Progenitor cell of endocrine pancreas (in vitro differentiated cells): ENCODE data around the gene RNF126. TPM values are rescaled to one million over a fixed set of nuclear protein-coding genes. Genes with fewer than 3 reads are reported as not detected.

ENCODE experiments used
- DNase-seq: peaks from one replicate; pipeline ENCODE4 v3.0.0; 2021; ENCODE audit warnings: low spot score; ENCODE audit not compliant: unreplicated experiment
- H3K27ac Mint-ChIP-seq: 2 replicates; pipeline ENCODE4 v1.8.0; 2021; ENCODE audit warnings: mild to moderate bottlenecking, moderate library complexity, mixed read lengths
- H3K27me3 Mint-ChIP-seq: 2 replicates; pipeline ENCODE4 v1.8.0; 2021; ENCODE audit warnings: mixed read lengths
- H3K36me3 Mint-ChIP-seq: 2 replicates; pipeline ENCODE4 v1.8.0; 2022; ENCODE audit warnings: mixed read lengths; ENCODE audit not compliant: insufficient read depth
- H3K4me1 Mint-ChIP-seq: 2 replicates; pipeline ENCODE4 v1.8.0; 2021; ENCODE audit warnings: low read depth, mixed read lengths
- H3K4me3 Mint-ChIP-seq: 2 replicates; pipeline ENCODE4 v1.8.0; 2021; ENCODE audit warnings: low read depth, mild to moderate bottlenecking, moderate library complexity, mixed read lengths
- H3K9me3 Mint-ChIP-seq: 2 replicates; pipeline ENCODE4 v1.8.0; 2021; ENCODE audit warnings: low read depth, mixed read lengths
- total RNA-seq: library from RNA; stranded (reverse); gene quantifications from 2 replicates; pipeline ENCODE4 v1.2.1, GENCODE V29; 2021
- TF ChIP-seq, protein P1 (sequence below): fragments of 200-600 bp; sonication (generic); IDR thresholded peaks from one replicate; pipeline ENCODE4 v1.5.0; 2021; ENCODE audit warnings: antibody characterized with exemption, mild to moderate bottlenecking; ENCODE audit not compliant: unreplicated experiment

Gene RNF126
- total RNA-seq, 1 donor from 2014 or later: 37.3 TPM

DNA sequence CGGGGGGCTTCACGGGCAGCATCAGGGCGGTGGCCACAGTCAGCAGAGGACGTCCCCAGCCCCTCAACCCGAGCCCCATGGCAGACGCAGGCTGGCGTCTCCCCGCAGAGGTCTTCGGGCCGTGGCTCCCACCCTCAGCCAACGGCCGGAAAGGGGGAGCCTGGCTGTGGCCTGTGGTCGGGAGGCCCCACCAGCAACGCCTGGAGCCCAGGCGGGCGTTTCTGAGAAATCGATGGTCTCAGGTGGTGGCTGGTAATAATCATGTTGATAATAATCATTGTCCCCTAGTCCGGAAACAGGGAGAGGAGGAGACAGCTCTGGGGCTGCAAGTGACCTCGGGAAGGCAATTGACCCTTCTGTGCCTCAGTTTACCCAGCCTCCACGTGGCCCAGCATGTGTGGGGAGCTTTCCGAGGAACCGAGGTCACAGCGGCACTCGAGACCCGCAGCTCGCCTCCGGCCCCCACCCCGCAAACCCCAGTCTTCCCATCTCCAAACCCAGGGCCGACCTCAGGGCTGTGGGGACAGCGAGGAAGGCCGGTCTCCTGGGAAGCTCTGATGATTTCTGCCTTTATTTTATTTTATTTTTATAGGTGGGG lies 32.4 kb upstream of the RNF126 start, which contains the start of gene PRSS57:
TSS of gene PRSS57 (minus strand) at position 101 of the 598 bp plus-strand sequence. CDS start at position 79, 22 bp downstream.
- no peaks in the 10 kb centered on the region for H3K36me3 Mint-ChIP-seq
- TF ChIP-seq, protein P1, sequence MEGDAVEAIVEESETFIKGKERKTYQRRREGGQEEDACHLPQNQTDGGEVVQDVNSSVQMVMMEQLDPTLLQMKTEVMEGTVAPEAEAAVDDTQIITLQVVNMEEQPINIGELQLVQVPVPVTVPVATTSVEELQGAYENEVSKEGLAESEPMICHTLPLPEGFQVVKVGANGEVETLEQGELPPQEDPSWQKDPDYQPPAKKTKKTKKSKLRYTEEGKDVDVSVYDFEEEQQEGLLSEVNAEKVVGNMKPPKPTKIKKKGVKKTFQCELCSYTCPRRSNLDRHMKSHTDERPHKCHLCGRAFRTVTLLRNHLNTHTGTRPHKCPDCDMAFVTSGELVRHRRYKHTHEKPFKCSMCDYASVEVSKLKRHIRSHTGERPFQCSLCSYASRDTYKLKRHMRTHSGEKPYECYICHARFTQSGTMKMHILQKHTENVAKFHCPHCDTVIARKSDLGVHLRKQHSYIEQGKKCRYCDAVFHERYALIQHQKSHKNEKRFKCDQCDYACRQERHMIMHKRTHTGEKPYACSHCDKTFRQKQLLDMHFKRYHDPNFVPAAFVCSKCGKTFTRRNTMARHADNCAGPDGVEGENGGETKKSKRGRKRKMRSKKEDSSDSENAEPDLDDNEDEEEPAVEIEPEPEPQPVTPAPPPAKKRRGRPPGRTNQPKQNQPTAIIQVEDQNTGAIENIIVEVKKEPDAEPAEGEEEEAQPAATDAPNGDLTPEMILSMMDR: no peak
- no peaks in the 10 kb centered on the region for H3K27me3 Mint-ChIP-seq
- no peak for DNase-seq
- H3K9me3 Mint-ChIP-seq: no peaks in the 10 kb centered on the region
- H3K27ac Mint-ChIP-seq: no peak within 1 kb of the TSS
- H3K4me3 Mint-ChIP-seq: no peak within 1 kb of the TSS
- no peaks in the 10 kb centered on the region for H3K4me1 Mint-ChIP-seq

DNA sequence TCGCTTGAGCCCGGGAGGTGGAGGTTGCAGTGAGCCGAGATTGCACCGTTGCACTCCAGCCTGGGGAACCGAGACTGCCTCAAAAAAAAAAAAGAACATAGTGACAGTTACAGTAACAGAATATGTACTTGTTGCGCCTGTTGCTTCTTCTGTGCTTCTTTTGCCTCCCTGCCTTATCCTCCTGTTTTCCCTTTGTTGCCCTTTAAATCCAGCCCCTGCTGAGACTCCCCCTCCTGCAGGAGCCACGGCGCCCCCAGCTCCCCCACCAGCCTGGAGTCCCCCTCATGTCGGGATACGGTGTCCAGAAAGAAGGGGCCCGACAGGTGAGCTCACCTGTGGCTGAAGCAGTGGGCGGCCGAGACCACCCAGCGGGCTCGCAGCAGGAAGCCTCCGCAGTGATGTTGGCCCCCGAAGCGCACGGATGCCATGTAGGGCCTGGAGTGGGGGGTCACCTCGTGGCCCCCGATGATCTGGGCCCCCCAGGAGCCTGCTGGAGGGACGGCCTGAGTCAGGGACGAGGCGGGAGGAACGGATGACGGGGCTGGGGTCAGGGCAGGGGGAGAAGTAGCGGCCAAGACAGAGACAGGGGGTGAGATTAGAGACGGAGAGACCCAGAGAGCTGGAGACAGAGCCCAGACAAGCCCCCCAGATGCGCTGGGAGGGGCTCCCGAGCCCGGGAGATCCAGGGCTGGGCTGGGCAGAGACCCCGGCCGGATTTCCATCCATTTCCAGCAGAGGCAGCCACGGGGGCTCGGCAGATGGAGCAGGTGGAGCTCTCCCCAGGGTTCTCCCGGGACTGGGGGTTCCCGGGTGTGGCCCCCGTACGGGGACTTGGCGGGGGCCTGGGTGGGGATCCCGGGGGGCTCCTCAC lies 31.7 kb upstream of the RNF126 start:
- TF ChIP-seq, protein P1: no peak
- Mint-ChIP-seq H3K27me3 (no peaks in the 10 kb centered on the region), H3K9me3 (no peaks in the 10 kb centered on the region), H3K36me3 (no peaks in the 10 kb centered on the region), H3K4me3 (no peak overlapping the region), H3K4me1 (no peaks in the 10 kb centered on the region), H3K27ac (no peak overlapping the region)
- no peak for DNase-seq

- no peaks in the 10 kb centered on the region for H3K36me3 Mint-ChIP-seq
- H3K9me3 Mint-ChIP-seq: no peaks in the 10 kb centered on the region
- H3K4me1 Mint-ChIP-seq: no peaks in the 10 kb centered on the region
- H3K27me3 Mint-ChIP-seq: no peaks in the 10 kb centered on the region
- H3K4me3 Mint-ChIP-seq: no peak overlapping the region
- no peak for DNase-seq
- TF ChIP-seq, protein P1: no peak
- H3K27ac Mint-ChIP-seq: no peak overlapping the region
Measured at GRCh38 chr19:690203-690602, 27.2 kb upstream of the RNF126 start.

- Mint-ChIP-seq H3K27me3 (no peaks in the 10 kb centered on the region), H3K36me3 (no peaks in the 10 kb centered on the region), H3K9me3 (no peaks in the 10 kb centered on the region), H3K4me3 (no peak overlapping the region), H3K4me1 (no peaks in the 10 kb centered on the region), H3K27ac (no peak overlapping the region)
- no peak for DNase-seq
- TF ChIP-seq, protein P1: no peak
Measured at GRCh38 chr19:688992-689391, 26.0 kb upstream of the RNF126 start.

GRCh38 chr19:688214-688613 lies 25.2 kb upstream of the RNF126 start:
- H3K4me1 Mint-ChIP-seq: no peaks in the 10 kb centered on the region
- no peaks in the 10 kb centered on the region for H3K27me3 Mint-ChIP-seq
- H3K27ac Mint-ChIP-seq: no peak overlapping the region
- no peak for DNase-seq
- H3K36me3 Mint-ChIP-seq: no peaks in the 10 kb centered on the region
- H3K9me3 Mint-ChIP-seq: no peaks in the 10 kb centered on the region
- H3K4me3 Mint-ChIP-seq: no peak overlapping the region
- TF ChIP-seq, protein P1: no peak
